ENCODE measurements around the gene MRGPRE.

Gene MRGPRE

DNA sequence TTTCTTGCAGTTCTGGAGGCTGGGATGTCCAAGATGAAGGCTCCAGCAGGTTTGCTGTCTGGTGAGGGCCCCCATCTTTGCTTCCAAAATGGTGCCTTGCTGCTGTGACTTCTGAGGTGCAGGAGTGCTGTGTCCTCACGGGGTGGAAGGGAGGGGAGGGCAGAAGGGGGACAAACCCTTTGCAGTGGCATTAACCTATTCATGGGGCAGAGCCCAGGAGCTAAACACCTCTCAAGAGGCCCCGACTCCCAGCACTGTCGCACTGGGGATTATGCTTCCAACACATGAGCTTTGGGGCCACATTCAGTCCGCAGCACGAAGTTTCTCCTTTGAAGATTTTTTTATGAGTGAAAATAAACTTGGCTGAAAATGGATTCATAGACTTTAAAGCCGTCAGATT is 41.6 kb downstream of the MRGPRE start:
- no peak overlapping the region for H3K4me3 ChIP-seq (ENCODE audit: low read depth, low read length)
- no peak for DNase-seq (ENCODE audit: low read depth)
- in situ Hi-C loops (cut with HindIII; ENCODE audit: low sequenced_read_pairs) = no loop called here
- TF ChIP-seq, protein P1, sequence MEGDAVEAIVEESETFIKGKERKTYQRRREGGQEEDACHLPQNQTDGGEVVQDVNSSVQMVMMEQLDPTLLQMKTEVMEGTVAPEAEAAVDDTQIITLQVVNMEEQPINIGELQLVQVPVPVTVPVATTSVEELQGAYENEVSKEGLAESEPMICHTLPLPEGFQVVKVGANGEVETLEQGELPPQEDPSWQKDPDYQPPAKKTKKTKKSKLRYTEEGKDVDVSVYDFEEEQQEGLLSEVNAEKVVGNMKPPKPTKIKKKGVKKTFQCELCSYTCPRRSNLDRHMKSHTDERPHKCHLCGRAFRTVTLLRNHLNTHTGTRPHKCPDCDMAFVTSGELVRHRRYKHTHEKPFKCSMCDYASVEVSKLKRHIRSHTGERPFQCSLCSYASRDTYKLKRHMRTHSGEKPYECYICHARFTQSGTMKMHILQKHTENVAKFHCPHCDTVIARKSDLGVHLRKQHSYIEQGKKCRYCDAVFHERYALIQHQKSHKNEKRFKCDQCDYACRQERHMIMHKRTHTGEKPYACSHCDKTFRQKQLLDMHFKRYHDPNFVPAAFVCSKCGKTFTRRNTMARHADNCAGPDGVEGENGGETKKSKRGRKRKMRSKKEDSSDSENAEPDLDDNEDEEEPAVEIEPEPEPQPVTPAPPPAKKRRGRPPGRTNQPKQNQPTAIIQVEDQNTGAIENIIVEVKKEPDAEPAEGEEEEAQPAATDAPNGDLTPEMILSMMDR (IDR thresholded peaks at IDR 0.05; ENCODE audit: low read depth, low read length, missing control alignments) = no peak

GRCh38 chr11:3189886-3190583 is 42.2 kb downstream of the MRGPRE start:
- TF ChIP-seq, protein P1 (IDR thresholded peaks at IDR 0.05; ENCODE audit: low read depth, low read length, missing control alignments) = no peak
- no peak for DNase-seq (ENCODE audit: low read depth)
- in situ Hi-C loops (cut with HindIII; ENCODE audit: low sequenced_read_pairs) = no loop called here
- no peak overlapping the region for H3K4me3 ChIP-seq (ENCODE audit: low read depth, low read length)

GRCh38 chr11:3189196-3189843 is 42.9 kb downstream of the MRGPRE start:
- DNase-seq (ENCODE audit: low read depth) = no peak
- TF ChIP-seq, protein P1 (IDR thresholded peaks at IDR 0.05; ENCODE audit: low read depth, low read length, missing control alignments) = no peak
- in situ Hi-C loops (cut with HindIII; ENCODE audit: low sequenced_read_pairs) = no loop called here

DNA sequence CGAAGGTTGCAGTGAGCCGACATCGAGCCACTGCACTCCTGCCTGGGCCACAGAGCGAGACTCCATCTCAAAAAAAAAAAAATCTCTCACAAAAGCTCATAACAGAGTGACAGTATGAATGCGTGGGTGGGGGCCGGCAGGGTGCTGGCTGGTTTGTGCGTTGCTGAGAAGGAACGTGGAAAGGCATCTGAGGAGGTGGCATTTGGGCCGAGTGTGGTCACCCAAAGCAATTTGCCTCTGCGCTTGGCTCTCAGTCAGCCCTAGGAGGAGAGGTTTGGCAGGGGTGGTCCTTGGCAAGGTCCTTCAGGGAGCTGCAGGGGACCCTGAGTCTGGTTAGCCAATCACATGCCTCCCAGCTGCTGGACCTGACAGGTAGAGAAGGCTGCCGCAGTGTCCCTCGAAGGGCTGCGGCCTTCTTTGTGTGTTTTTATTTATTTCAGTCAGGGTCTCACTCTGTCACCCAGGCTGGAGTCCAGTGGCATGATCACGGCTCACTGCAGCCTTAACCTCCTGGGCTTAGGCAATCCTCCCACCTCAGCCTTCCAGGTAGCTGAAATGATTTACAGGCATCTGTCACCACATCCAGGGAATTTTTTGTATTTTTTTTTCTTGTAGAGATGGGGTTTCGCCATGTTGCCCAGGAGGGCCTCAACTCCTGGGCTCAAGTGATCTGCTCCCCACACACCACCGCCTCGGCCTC is 43.6 kb downstream of the MRGPRE start:
- DNase-seq (ENCODE audit: low read depth) = no peak
- H3K4me3 ChIP-seq (ENCODE audit: low read depth, low read length) = no peak overlapping the region
- in situ Hi-C loops (cut with HindIII; ENCODE audit: low sequenced_read_pairs) = no loop called here
- TF ChIP-seq, protein P1 (IDR thresholded peaks at IDR 0.05; ENCODE audit: low read depth, low read length, missing control alignments) = no peak

More at GRCh38 chr11:3189196-3189843, 42.9 kb downstream of the MRGPRE start:
- H3K4me3 ChIP-seq (ENCODE audit: low read depth, low read length) = no peak overlapping the region

DNA sequence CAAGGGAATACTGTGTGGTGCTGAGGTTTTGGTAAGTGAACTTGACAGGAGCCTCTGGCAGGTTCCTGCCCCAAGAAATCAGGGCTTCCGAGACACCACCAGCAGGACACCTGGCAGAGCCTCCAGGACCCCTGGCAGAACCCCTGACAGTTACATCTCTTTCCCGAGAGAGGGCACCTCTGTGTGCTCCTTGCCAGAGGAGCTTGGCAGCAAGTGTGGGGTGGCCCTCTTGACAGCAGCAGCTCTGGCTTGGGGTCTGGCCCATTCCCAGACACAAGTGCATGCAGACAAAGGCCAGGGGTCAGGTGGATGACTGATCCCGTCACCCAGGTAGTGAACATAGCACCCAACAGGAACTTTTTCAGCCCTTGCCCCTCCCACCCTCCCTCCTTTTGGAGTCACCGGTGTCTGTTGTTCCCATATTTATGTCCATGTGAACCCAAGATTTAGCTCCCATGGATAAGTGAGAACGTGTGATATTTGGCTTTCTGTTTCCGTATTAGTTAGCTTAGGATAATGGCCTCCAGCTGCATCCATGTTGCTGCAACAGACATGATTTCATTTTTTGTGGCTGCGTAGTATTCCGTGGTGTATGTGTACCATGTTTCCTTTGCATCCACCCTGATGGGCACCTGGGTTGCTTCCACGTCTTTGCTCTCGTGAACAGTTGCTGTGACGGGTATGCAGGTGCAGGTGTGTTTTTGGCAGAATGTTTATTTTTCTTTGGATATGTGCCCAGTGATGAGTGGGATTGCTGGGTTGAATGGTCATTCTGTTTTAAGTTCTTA is 45.9 kb downstream of the MRGPRE start:
- TF ChIP-seq, protein P1 (IDR thresholded peaks at IDR 0.05; ENCODE audit: low read depth, low read length, missing control alignments) = no peak
- DNase-seq (ENCODE audit: low read depth) = no peak
- H3K4me3 ChIP-seq (ENCODE audit: low read depth, low read length) = no peak overlapping the region
- in situ Hi-C loops (cut with HindIII; ENCODE audit: low sequenced_read_pairs) = no loop called here

- in situ Hi-C loops (cut with HindIII; ENCODE audit: low sequenced_read_pairs) = no loop called here
- DNase-seq (ENCODE audit: low read depth) = no peak
- TF ChIP-seq, protein P1 (IDR thresholded peaks at IDR 0.05; ENCODE audit: low read depth, low read length, missing control alignments) = no peak
- H3K4me3 ChIP-seq (ENCODE audit: low read depth, low read length) = no peak overlapping the region
Measured at GRCh38 chr11:3184732-3185347, 47.4 kb downstream of the MRGPRE start.
